H1 (cell line): ENCODE results near the gene LHFPL3.

Experiments
- CHD2 ChIP-seq: IDR thresholded peaks from 2 replicates; pipeline ENCODE4 v1.6.1; 2012; ENCODE audit warnings: low read length, improper control_type of control experiment
- TF ChIP-seq, protein P1 (sequence below), 3 experiments: IDR thresholded peaks; 1 replicate in 2 of 3; 2 replicates in 1 of 3; pipeline versions ENCODE4 v1.5.1 to v1.6.1; 2011; ENCODE audit warnings: low read length in 3 of 3, mild to moderate bottlenecking in 3 of 3, inconsistent platforms in 2 of 3, low read depth in 1 of 3, moderate library complexity in 1 of 3; ENCODE audit not compliant: insufficient read depth in 1 of 3; ENCODE audit errors: control extremely low read depth in 1 of 3

DNA sequence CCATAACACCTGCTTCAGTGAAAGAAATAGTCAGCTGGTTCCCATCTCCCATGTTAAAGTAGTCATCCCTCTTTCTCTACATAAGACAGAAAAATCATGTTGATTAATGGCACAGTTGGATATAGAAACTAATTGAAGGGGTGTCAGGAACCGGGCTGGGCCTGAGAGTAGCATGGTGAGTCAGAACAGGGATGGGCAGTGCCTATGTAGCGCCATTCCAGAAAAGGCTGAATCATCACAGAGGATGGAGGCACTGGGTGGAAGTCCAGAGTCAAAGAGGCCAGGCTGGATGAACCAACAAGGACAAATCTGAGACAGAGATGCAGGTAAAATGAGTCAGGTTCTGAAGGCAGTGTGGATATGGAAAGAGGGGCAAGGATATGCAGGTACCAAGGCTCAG is 201.2 kb downstream of the LHFPL3 start:
- TF ChIP-seq CHD2: no peak
- TF ChIP-seq, protein P1, sequence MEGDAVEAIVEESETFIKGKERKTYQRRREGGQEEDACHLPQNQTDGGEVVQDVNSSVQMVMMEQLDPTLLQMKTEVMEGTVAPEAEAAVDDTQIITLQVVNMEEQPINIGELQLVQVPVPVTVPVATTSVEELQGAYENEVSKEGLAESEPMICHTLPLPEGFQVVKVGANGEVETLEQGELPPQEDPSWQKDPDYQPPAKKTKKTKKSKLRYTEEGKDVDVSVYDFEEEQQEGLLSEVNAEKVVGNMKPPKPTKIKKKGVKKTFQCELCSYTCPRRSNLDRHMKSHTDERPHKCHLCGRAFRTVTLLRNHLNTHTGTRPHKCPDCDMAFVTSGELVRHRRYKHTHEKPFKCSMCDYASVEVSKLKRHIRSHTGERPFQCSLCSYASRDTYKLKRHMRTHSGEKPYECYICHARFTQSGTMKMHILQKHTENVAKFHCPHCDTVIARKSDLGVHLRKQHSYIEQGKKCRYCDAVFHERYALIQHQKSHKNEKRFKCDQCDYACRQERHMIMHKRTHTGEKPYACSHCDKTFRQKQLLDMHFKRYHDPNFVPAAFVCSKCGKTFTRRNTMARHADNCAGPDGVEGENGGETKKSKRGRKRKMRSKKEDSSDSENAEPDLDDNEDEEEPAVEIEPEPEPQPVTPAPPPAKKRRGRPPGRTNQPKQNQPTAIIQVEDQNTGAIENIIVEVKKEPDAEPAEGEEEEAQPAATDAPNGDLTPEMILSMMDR (IDR thresholded peaks at IDR 0.05; ENCODE audit: control extremely low read depth in 1 of 3, insufficient read depth in 1 of 3, low read depth in 1 of 3, low read length in 3 of 3): no peak
